HepG2 (cell line): ENCODE data around the gene TRIM8. TPM values are rescaled to one million over a fixed set of nuclear protein-coding genes. Genes with fewer than 3 reads are reported as not detected.

ENCODE experiments used
- ATAC-seq: fragments of 200-7000 bp; cut with Tn5 transposase; 3 replicates; pipeline ENCODE4 v1.9.1; 2020; ENCODE audit warnings: mild to moderate bottlenecking, moderate library complexity
- BruUV-seq: library from RNA; stranded (reverse); fragments of 400-500 nt; replicated peaks from 2 replicates; lab custom pipeline; 2021; lab: Mats Ljungman, UMichigan
- CTCF ChIA-PET: fragments of 300-600 bp; formaldehyde crosslinking; extraction: SDS; loops from one replicate; lab custom pipeline; 2021; ENCODE audit warnings: low total read pairs, inconsistent platforms, low intra/inter-chr PET ratio; lab: Yijun Ruan, JAX
- POLR2A ChIA-PET: fragments of 350-600 bp; sonication (Branson Sonifier 250); formaldehyde crosslinking; loops from one replicate; lab custom pipeline; 2020; ENCODE audit warnings: antibody characterized with exemption, inconsistent platforms; lab: Yijun Ruan, JAX
- DNase-seq: peaks from one replicate; pipeline ENCODE4 v3.0.0-alpha.2; 2015; ENCODE audit warnings: low spot score
- FAIRE-seq: peaks from 3 replicates; lab custom pipeline; 2011; peaks lifted over from hg19 to GRCh38; lab: Jason Lieb, UNC
- H2AFZ ChIP-seq: one replicate; pipeline ENCODE4 v1.6.1; 2011; ENCODE audit warnings: low read length, inconsistent platforms
- H3K27ac ChIP-seq: fragments of 300-600 bp; 3 replicates; pipeline ENCODE4 v1.8.0; 2011; ENCODE audit warnings: mixed run types, mild to moderate bottlenecking, mixed read lengths, low read length, inconsistent platforms; ENCODE audit not compliant: insufficient read depth; ENCODE audit errors: extremely low read length
- H3K27me3 ChIP-seq, 2 experiments: fragments of 200-600 bp in 1 of 2; 2 replicates in 1 of 2; 3 replicates in 1 of 2; pipeline versions ENCODE4 v1.6.0 to v1.8.0; 2011; ENCODE audit warnings: low read length in 2 of 2, mild to moderate bottlenecking in 2 of 2, moderate library complexity in 2 of 2, inconsistent platforms in 1 of 2; ENCODE audit not compliant: insufficient read depth in 2 of 2, control insufficient read depth in 1 of 2
- H3K36me3 ChIP-seq, 2 experiments: fragments of 200-600 bp in 1 of 2; replicated peaks in 1 of 2; 2 replicates in 1 of 2; 3 replicates in 1 of 2; pipeline versions ENCODE4 v1.5.1 to v1.8.0; 2011; ENCODE audit warnings: low read length in 2 of 2, inconsistent platforms in 1 of 2; ENCODE audit not compliant: insufficient read depth in 2 of 2, control insufficient read depth in 1 of 2
- H3K4me1 ChIP-seq: 2 replicates; pipeline ENCODE4 v1.5.1; 2012; ENCODE audit warnings: low read length, inconsistent platforms; ENCODE audit not compliant: insufficient read depth
- H3K4me2 ChIP-seq: 2 replicates; pipeline ENCODE4 v1.6.0; 2011; ENCODE audit warnings: low read depth, low read length, inconsistent platforms
- H3K4me3 ChIP-seq, 3 experiments: fragments of 200-600 bp in 1 of 3; sonication (generic), shearing (Covaris generic) in 1 of 3; replicated peaks in 1 of 3; 2 replicates each; pipeline ENCODE4 v1.5.1; 2011 to 2016; ENCODE audit warnings: low read length in 3 of 3, inconsistent platforms in 2 of 3, low read depth in 2 of 3, mild to moderate bottlenecking in 2 of 3, control low read depth in 1 of 3, mixed read lengths in 1 of 3; ENCODE audit not compliant: insufficient read depth in 1 of 3
- H3K79me2 ChIP-seq: one replicate; pipeline ENCODE4 v1.6.1; 2011; ENCODE audit warnings: low read length, inconsistent platforms; ENCODE audit not compliant: insufficient read depth
- H3K9ac ChIP-seq: 2 replicates; pipeline ENCODE4 v1.6.0; 2011; ENCODE audit warnings: mild to moderate bottlenecking, low read depth, low read length, inconsistent platforms; ENCODE audit not compliant: insufficient read depth
- H3K9me3 ChIP-seq: 2 replicates; pipeline ENCODE4 v1.5.1; 2012; ENCODE audit warnings: mild to moderate bottlenecking, low read length
- H4K20me1 ChIP-seq: 2 replicates; pipeline ENCODE4 v1.6.0; 2011; ENCODE audit warnings: inconsistent platforms, mild to moderate bottlenecking, low read length, moderate library complexity; ENCODE audit not compliant: insufficient read depth
- CCDC6 ChIP-seq: sonication (generic); formaldehyde crosslinking; IDR thresholded peaks from 2 replicates; pipeline ENCODE4 v1.8.1; 2022; ENCODE audit warnings: mild to moderate bottlenecking, missing genetic modification reagents, moderate library complexity
- GMEB2 ChIP-seq: IDR thresholded peaks from 2 replicates; pipeline ENCODE4 v1.6.1; 2016; ENCODE audit warnings: missing biosample characterization, missing genetic modification reagents, low read depth
- MXD1 ChIP-seq: sonication (generic); formaldehyde crosslinking; IDR thresholded peaks from 2 replicates; pipeline ENCODE4 v1.4.0; 2020; ENCODE audit warnings: mild to moderate bottlenecking, missing genetic modification reagents
- REST ChIP-seq, 2 experiments: IDR thresholded peaks; 2 replicates each; pipeline ENCODE4 v1.6.1; 2011 to 2012; ENCODE audit warnings: low read length in 2 of 2, borderline replicate concordance in 1 of 2, low read depth in 1 of 2, mild to moderate bottlenecking in 1 of 2, moderate library complexity in 1 of 2
- SKI ChIP-seq: fragments of 450-650 bp; IDR thresholded peaks from one replicate; pipeline ENCODE4 v1.6.1; 2018; ENCODE audit warnings: mild to moderate bottlenecking; ENCODE audit not compliant: partially characterized antibody
- SP1 ChIP-seq, 2 experiments: fragments of 450-650 bp in 1 of 2; sonication (generic) in 1 of 2; formaldehyde crosslinking in 1 of 2; IDR thresholded peaks; 2 replicates each; pipeline versions ENCODE4 v1.4.0 to v1.6.1; 2016 to 2020; ENCODE audit warnings: missing genetic modification reagents in 1 of 2
- SUZ12 ChIP-seq: fragments of 150-350 bp; IDR thresholded peaks from 2 replicates; pipeline ENCODE4 v1.6.1; 2014; ENCODE audit warnings: low read depth, low read length
- TEAD2 ChIP-seq: sonication (generic); formaldehyde crosslinking; IDR thresholded peaks from 2 replicates; pipeline ENCODE4 v1.9.0; 2021; ENCODE audit warnings: missing genetic modification reagents
- ZBTB42 ChIP-seq: sonication (generic); formaldehyde crosslinking; IDR thresholded peaks from 2 replicates; pipeline ENCODE4 v1.5.0; 2020; ENCODE audit warnings: mild to moderate bottlenecking, missing genetic modification reagents
- ZEB1 ChIP-seq: IDR thresholded peaks from 2 replicates; pipeline ENCODE4 v1.6.1; 2012; ENCODE audit warnings: mild to moderate bottlenecking, low read depth, inconsistent platforms; ENCODE audit not compliant: insufficient replicate concordance
- ZNF354B ChIP-seq: sonication (generic); formaldehyde crosslinking; IDR thresholded peaks from 2 replicates; pipeline ENCODE4 v1.8.0; 2022; ENCODE audit warnings: mild to moderate bottlenecking, missing genetic modification reagents
- ZNF567 ChIP-seq: sonication (generic); formaldehyde crosslinking; IDR thresholded peaks from 2 replicates; pipeline ENCODE4 v1.8.1; 2023; ENCODE audit warnings: mild to moderate bottlenecking, missing genetic modification reagents, borderline replicate concordance
- ZSCAN30 ChIP-seq: sonication (generic); formaldehyde crosslinking; IDR thresholded peaks from 2 replicates; pipeline ENCODE4 v1.5.0; 2020; ENCODE audit warnings: mild to moderate bottlenecking, missing genetic modification reagents
- ZZZ3 ChIP-seq: sonication (generic); formaldehyde crosslinking; IDR thresholded peaks from 2 replicates; pipeline ENCODE4 v1.4.0; 2020; ENCODE audit warnings: missing genetic modification reagents, mild to moderate bottlenecking, borderline replicate concordance
- WGBS: methylation state at CpG from one replicate; pipeline ENCODE4 v1.1.6; 2017; ENCODE audit warnings: low lambda C conversion rate; 5-methylcytosine and 5-hydroxymethylcytosine counted together
- in situ Hi-C: cut with HindIII; loops from 2 replicates; pipeline ENCODE4 v1.10.0; 2017; ENCODE audit warnings: low pct_unique_long_range_greater_than_20kb; ENCODE audit not compliant: extremely low pct_ligation_motif_present
- intact Hi-C: fragments of 100-400 bp; cut with micrococcal nuclease; formaldehyde crosslinking; loops from one replicate; pipeline ENCODE4 v1.10.0; 2022; ENCODE audit not compliant: unreplicated experiment
- polyA plus RNA-seq, 8 experiments: library from polyadenylated mRNA; depleted of rRNA in 3 of 8; stranded (reverse) in 7 of 8; unstranded in 1 of 8; fragments of >200 nt; fragmentation: Illumina TruSeq in 4 of 8; extraction: Trizol in 4 of 8; gene quantifications; 2 replicates each; pipeline versions ENCODE4 v1.2.1 to v1.2.3, GENCODE V29; 2011 to 2016; ENCODE audit warnings: low read depth in 4 of 8, missing spikeins in 1 of 8, mixed read lengths in 1 of 8; ENCODE audit not compliant: insufficient read depth in 1 of 8
- total RNA-seq, 5 experiments: library from RNA; depleted of rRNA; stranded (reverse); fragments of >200 nt; fragmentation: Illumina TruSeq; extraction: Trizol; gene quantifications; 2 replicates each; pipeline ENCODE4 v1.2.3, GENCODE V29; 2016; ENCODE audit warnings: low read depth in 1 of 5
- TF ChIP-seq, protein P1 (sequence below): sonication (generic); formaldehyde crosslinking; IDR thresholded peaks from 2 replicates; pipeline ENCODE4 v1.5.0; 2020; ENCODE audit warnings: mild to moderate bottlenecking, missing genetic modification reagents
- TF ChIP-seq, protein P2 (sequence below): IDR thresholded peaks from 2 replicates; pipeline ENCODE4 v1.6.1; 2018; ENCODE audit warnings: missing genetic modification reagents, mild to moderate bottlenecking, missing compliant biosample characterization

Gene TRIM8
- total and polyA plus RNA-seq, 2 of the 13 experiments (the other 11 are each of a cell fraction or from before 2014, with no cell fraction given) = 38.9 to 66.5 TPM

- in situ Hi-C loops (no loop called here), intact Hi-C loops (no loop called here)
- Histone ChIP-seq H3K9me3 (no peaks in the 10 kb centered on the region), H3K4me3 (no peak overlapping the region), H4K20me1 (no peaks in the 10 kb centered on the region), H3K9ac (no peak overlapping the region), H3K4me2 (no peak overlapping the region), H3K27ac (no peak overlapping the region), H3K36me3 (peaks cover 3 to 9% of the 10 kb centered on the region in 2 experiments; a peak in 3 of 5 replicates), H3K27me3 (no peaks in the 10 kb centered on the region), H3K4me1 (peaks cover 9% of the 10 kb centered on the region; the same call in 1 of the 2 replicates), H2AFZ (no peak overlapping the region), H3K79me2 (no peaks in the 10 kb centered on the region)
- ATAC-seq (no peak), DNase-seq (no peak), FAIRE-seq (no peak)
- CTCF ChIA-PET = no interaction called here
- WGBS = 94% methylated on average over 10 of the region's 10 CpGs
- POLR2A ChIA-PET = no interaction called here
- BruUV-seq = no TSS peak
- no peak for TF ChIP-seq ZZZ3 (CRISPR knock-in tag)
- no peak for TF ChIP-seq MXD1 (CRISPR knock-in tag)
- TF ChIP-seq REST (IDR thresholded peaks at IDR 0.05; ENCODE audit: borderline replicate concordance in 1 of 2, low read depth in 1 of 2, low read length in 2 of 2) = no peak
- TF ChIP-seq, protein P1, sequence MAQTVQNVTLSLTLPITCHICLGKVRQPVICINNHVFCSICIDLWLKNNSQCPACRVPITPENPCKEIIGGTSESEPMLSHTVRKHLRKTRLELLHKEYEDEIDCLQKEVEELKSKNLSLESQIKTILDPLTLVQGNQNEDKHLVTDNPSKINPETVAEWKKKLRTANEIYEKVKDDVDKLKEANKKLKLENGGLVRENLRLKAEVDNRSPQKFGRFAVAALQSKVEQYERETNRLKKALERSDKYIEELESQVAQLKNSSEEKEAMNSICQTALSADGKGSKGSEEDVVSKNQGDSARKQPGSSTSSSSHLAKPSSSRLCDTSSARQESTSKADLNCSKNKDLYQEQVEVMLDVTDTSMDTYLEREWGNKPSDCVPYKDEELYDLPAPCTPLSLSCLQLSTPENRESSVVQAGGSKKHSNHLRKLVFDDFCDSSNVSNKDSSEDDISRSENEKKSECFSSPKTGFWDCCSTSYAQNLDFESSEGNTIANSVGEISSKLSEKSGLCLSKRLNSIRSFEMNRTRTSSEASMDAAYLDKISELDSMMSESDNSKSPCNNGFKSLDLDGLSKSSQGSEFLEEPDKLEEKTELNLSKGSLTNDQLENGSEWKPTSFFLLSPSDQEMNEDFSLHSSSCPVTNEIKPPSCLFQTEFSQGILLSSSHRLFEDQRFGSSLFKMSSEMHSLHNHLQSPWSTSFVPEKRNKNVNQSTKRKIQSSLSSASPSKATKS (CRISPR knock-in tag) = no peak
- TF ChIP-seq, protein P2, sequence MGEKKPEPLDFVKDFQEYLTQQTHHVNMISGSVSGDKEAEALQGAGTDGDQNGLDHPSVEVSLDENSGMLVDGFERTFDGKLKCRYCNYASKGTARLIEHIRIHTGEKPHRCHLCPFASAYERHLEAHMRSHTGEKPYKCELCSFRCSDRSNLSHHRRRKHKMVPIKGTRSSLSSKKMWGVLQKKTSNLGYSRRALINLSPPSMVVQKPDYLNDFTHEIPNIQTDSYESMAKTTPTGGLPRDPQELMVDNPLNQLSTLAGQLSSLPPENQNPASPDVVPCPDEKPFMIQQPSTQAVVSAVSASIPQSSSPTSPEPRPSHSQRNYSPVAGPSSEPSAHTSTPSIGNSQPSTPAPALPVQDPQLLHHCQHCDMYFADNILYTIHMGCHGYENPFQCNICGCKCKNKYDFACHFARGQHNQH (CRISPR knock-in tag) = no peak
- TF ChIP-seq GMEB2 (CRISPR knock-in tag) = no peak
- TF ChIP-seq CCDC6 (CRISPR knock-in tag) = no peak
- TF ChIP-seq ZNF567 (CRISPR knock-in tag) = no peak
- no peak for TF ChIP-seq SKI
- no peak for TF ChIP-seq ZNF354B (CRISPR knock-in tag)
- TF ChIP-seq SUZ12 = no peak
- no peak for TF ChIP-seq ZEB1
- no peak for TF ChIP-seq ZSCAN30 (CRISPR knock-in tag)
- TF ChIP-seq TEAD2 (CRISPR knock-in tag) = no peak
- TF ChIP-seq ZBTB42 (CRISPR knock-in tag) = no peak
- no peak for TF ChIP-seq SP1 (IDR thresholded peaks at IDR 0.05)
- no peak for TF ChIP-seq SP1 (CRISPR knock-in tag; IDR thresholded peaks at IDR 0.05)
These were observed 33.8 kb upstream of the TRIM8 start for GRCh38 chr10:102610441-102610887.
